ENCODE measurements around the gene KRTAP10-12. TPM values are rescaled to one million over a fixed set of nuclear protein-coding genes. Genes with fewer than 3 reads are reported as not detected.

Gene KRTAP10-12
- polyA plus RNA-seq, 1 donor from 2014 or later: not detected

DNA sequence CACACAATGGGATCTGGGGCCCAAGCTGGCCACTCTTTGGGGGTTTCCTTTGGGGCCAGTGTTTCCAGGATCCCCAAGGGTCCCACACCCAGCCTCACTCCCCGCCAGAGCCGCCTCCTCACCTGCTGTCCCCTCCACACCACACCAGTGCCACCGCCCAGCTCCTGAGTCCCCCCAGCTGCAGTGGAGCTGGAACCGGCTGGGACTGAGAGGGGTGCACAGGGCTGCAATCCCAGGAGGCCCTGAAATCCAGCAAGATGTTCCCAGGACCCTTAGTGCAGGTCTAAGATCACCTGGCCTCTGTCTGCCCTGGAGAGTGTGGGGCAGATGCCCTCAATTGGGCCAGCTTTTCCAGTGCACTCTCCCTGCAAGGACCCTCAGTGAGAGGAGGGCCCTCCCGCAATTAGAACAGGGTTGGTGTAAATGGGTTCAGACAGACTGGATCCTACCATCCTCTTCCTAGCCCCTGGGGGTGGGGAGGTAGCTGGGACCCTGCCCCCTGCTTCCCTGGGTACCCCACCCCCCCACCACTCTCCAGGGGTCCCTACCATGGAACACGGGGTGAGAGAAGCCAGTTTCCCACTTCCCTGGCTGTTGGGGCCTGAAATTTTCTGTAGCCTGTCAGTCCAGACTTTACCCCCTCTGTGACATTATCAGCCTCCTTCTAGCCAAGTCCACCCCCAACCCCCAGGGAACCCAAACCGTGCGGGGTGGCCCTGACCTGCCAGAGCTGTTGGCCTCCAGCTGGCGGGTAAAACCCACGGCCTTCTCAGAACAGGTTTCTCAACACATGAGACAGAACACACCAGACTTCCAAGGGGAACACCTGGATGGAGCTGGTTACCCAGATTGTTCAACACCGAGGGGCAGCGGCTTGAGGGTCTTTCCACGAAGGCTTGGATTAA lies 7.0 kb downstream of the KRTAP10-12 start:
- Histone ChIP-seq H3K79me2 (replicated peaks; ENCODE audit: insufficient read depth, low read length) (no peaks in the 10 kb centered on the region), H3F3A (ENCODE audit: insufficient read depth, low read length, poor library complexity, severe bottlenecking) (no peaks in the 10 kb centered on the region), H3K27me3 (ENCODE audit: insufficient read depth, low read depth, low read length) (peaks cover 49% of the 10 kb centered on the region), H4K20me1 (ENCODE audit: insufficient read depth) (no peaks in the 10 kb centered on the region), H3K9ac (ENCODE audit: low read length) (no peak overlapping the region), H3K27ac (ENCODE audit: low read length) (no peak overlapping the region), H3K9me2 (ENCODE audit: insufficient read depth, low read length) (no peaks in the 10 kb centered on the region), H3K4me3 (ENCODE audit: low read length) (no peak overlapping the region), H3K9me3 (ENCODE audit: low read length) (no peaks in the 10 kb centered on the region), H3K36me3 (ENCODE audit: insufficient read depth, low read length) (no peaks in the 10 kb centered on the region), H2AFZ (ENCODE audit: low read depth, low read length) (no peak overlapping the region), H3K4me2 (ENCODE audit: low read length) (no peak overlapping the region)
- no peak for TF ChIP-seq EP300 (conservative IDR thresholded peaks at IDR 0.05; ENCODE audit: poor library complexity, severe bottlenecking)
- no peak for TF ChIP-seq EZH2 (IDR thresholded peaks at IDR 0.05; ENCODE audit: borderline replicate concordance, insufficient read depth, low read length, poor library complexity, severe bottlenecking)
- TF ChIP-seq TAF1 (IDR thresholded peaks at IDR 0.05; ENCODE audit: low read depth): no peak
- TF ChIP-seq POLR2AphosphoS5 (IDR thresholded peaks at IDR 0.05): no peak
- no peak for TF ChIP-seq MXI1 (conservative IDR thresholded peaks at IDR 0.05; ENCODE audit: poor library complexity, severe bottlenecking)

DNA sequence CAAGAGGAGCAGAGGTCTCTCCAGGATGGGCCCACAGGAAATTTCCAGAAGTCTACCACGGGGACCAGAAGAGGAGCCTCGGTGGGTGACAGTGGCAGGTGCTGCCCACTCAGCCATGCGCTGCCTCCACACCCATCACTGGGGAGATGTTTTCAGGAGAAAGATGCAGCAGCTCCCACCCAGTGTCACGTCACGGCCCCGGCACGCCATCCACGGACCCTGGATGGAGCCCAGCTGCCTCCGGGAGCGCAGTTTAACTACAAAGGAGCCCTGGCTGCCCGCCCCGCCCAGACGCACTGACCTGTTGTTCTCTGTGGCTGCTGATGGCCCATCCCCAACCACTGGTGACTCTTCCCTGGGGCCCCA lies 7.6 kb downstream of the KRTAP10-12 start:
- no peak overlapping the region for H3K9ac ChIP-seq (ENCODE audit: low read length)
- no peak for TF ChIP-seq POLR2AphosphoS5 (IDR thresholded peaks at IDR 0.05)
- TF ChIP-seq SMC3 (conservative IDR thresholded peaks at IDR 0.05; ENCODE audit: poor library complexity): no peak
- TF ChIP-seq RAD21 (conservative IDR thresholded peaks at IDR 0.05): no peak
- TF ChIP-seq, protein P1, sequence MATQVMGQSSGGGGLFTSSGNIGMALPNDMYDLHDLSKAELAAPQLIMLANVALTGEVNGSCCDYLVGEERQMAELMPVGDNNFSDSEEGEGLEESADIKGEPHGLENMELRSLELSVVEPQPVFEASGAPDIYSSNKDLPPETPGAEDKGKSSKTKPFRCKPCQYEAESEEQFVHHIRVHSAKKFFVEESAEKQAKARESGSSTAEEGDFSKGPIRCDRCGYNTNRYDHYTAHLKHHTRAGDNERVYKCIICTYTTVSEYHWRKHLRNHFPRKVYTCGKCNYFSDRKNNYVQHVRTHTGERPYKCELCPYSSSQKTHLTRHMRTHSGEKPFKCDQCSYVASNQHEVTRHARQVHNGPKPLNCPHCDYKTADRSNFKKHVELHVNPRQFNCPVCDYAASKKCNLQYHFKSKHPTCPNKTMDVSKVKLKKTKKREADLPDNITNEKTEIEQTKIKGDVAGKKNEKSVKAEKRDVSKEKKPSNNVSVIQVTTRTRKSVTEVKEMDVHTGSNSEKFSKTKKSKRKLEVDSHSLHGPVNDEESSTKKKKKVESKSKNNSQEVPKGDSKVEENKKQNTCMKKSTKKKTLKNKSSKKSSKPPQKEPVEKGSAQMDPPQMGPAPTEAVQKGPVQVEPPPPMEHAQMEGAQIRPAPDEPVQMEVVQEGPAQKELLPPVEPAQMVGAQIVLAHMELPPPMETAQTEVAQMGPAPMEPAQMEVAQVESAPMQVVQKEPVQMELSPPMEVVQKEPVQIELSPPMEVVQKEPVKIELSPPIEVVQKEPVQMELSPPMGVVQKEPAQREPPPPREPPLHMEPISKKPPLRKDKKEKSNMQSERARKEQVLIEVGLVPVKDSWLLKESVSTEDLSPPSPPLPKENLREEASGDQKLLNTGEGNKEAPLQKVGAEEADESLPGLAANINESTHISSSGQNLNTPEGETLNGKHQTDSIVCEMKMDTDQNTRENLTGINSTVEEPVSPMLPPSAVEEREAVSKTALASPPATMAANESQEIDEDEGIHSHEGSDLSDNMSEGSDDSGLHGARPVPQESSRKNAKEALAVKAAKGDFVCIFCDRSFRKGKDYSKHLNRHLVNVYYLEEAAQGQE (IDR thresholded peaks at IDR 0.05; ENCODE audit: borderline replicate concordance): no peak
- TF ChIP-seq EZH2 (IDR thresholded peaks at IDR 0.05; ENCODE audit: borderline replicate concordance, insufficient read depth, low read length, poor library complexity, severe bottlenecking): no peak
- no peak for TF ChIP-seq TAF1 (IDR thresholded peaks at IDR 0.05; ENCODE audit: low read depth)
- TF ChIP-seq EP300 (conservative IDR thresholded peaks at IDR 0.05; ENCODE audit: poor library complexity, severe bottlenecking): no peak
- no peak for TF ChIP-seq MXI1 (conservative IDR thresholded peaks at IDR 0.05; ENCODE audit: poor library complexity, severe bottlenecking)
- TF ChIP-seq, protein P2, sequence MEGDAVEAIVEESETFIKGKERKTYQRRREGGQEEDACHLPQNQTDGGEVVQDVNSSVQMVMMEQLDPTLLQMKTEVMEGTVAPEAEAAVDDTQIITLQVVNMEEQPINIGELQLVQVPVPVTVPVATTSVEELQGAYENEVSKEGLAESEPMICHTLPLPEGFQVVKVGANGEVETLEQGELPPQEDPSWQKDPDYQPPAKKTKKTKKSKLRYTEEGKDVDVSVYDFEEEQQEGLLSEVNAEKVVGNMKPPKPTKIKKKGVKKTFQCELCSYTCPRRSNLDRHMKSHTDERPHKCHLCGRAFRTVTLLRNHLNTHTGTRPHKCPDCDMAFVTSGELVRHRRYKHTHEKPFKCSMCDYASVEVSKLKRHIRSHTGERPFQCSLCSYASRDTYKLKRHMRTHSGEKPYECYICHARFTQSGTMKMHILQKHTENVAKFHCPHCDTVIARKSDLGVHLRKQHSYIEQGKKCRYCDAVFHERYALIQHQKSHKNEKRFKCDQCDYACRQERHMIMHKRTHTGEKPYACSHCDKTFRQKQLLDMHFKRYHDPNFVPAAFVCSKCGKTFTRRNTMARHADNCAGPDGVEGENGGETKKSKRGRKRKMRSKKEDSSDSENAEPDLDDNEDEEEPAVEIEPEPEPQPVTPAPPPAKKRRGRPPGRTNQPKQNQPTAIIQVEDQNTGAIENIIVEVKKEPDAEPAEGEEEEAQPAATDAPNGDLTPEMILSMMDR (IDR thresholded peaks at IDR 0.05; ENCODE audit: poor library complexity, severe bottlenecking): no peak
- H3K79me2 ChIP-seq (replicated peaks; ENCODE audit: insufficient read depth, low read length): no peaks in the 10 kb centered on the region
- H3K36me3 ChIP-seq (ENCODE audit: insufficient read depth, low read length): no peaks in the 10 kb centered on the region
- no peaks in the 10 kb centered on the region for H3K9me3 ChIP-seq (ENCODE audit: low read length)
- H2AFZ ChIP-seq (ENCODE audit: low read depth, low read length): no peak overlapping the region
- no peak overlapping the region for H3K4me2 ChIP-seq (ENCODE audit: low read length)
- H3K4me3 ChIP-seq (ENCODE audit: low read length): no peak overlapping the region
- no peaks in the 10 kb centered on the region for H3K9me2 ChIP-seq (ENCODE audit: insufficient read depth, low read length)
- H3F3A ChIP-seq (ENCODE audit: insufficient read depth, low read length, poor library complexity, severe bottlenecking): no peaks in the 10 kb centered on the region
- peaks cover 55% of the 10 kb centered on the region for H3K27me3 ChIP-seq (ENCODE audit: insufficient read depth, low read depth, low read length)
- no peak overlapping the region for H3K27ac ChIP-seq (ENCODE audit: low read length)
- no peaks in the 10 kb centered on the region for H4K20me1 ChIP-seq (ENCODE audit: insufficient read depth)

Data from neural cell (in vitro differentiated cells).